ENCODE data around the gene NR1I2. TPM values are rescaled to one million over a fixed set of nuclear protein-coding genes. Genes with fewer than 3 reads are reported as not detected.

NR1I2 gene
- total RNA-seq, 1 experiment from 2014 or later = not detected

GRCh38 chr3:119776304-119776703 is 5.6 kb upstream of the NR1I2 start:
- in situ Hi-C loops (cut with HindIII; ENCODE audit: low sequenced_read_pairs) = no loop called here

DNA sequence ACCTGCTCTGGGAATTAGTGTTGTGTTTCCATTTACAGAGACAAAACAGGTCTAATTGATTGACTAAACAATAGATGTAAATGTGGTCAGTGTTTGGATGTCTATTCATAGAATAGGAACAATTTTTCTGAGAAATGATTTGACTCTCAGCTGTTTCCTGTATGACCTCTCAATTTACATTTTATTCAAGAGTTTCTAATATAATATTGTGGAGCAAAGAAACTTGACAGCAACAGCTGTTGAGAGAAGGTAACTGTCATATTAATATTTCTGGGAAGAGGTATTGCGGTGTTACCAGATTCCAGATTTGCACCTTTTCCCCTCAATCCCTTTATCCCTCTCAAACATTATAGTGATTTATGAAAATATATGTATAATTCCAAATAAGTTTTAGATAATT is 3.7 kb upstream of the NR1I2 start:
- in situ Hi-C loops (cut with HindIII; ENCODE audit: low sequenced_read_pairs) = no loop called here
- no peak for DNase-seq (ENCODE audit: low spot score)

More at GRCh38 chr3:119776304-119776703, 5.6 kb upstream of the NR1I2 start:
- no peak for DNase-seq (ENCODE audit: low spot score)

DNA sequence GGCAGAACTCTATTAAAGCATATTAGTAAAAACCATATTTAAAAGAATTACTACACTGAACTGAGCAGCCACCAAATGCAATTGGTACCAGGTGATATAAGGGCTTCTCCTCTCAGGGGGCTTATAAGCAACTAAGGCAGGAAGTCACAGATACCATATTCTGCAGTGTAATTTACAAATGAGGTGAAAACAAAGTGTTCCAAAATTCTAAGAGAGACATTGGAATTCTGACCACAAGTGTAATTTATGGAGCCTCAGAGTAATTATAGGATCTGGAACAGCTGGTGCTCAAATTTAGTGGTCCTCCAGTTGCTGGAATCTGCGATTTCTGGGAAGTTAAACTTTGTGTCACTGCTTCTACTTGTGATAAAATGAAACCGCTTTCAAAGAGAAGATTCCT is 3.1 kb upstream of the NR1I2 start:
- no peak for DNase-seq (ENCODE audit: low spot score)
- in situ Hi-C loops (cut with HindIII; ENCODE audit: low sequenced_read_pairs) = no loop called here

DNA sequence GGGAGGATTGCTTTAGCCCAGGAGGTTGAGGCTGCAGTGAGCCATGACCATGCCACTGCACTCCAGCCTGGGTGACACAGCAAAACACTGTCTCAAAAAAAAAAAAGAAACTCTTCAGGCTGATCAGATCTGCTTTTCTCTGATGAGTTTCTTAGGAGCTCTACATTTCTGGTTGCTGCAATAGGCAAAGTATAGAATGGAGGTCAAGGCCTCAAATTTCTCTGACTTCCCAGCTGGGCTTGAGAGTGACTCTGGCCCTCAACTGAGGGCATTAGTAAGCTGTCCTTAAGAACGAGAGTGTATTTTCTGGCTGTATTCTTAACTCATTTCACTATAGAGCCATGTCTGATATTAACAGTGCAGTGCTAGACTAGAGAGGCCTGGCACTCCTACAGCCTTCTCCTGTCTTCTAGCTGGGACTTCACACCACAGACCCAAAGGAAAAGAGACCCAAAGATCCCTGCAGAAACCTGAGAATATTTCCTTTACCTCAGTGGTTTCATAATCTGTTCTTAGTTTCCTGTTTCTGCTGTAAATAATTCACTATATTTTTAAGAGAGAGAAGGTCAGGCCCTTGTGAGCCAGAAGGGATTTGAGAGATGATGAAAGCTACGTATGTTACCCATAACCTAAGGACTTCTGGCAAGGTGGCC is 2.0 kb upstream of the NR1I2 start:
- no peak for DNase-seq (ENCODE audit: low spot score)
- in situ Hi-C loops (cut with HindIII; ENCODE audit: low sequenced_read_pairs) = no loop called here

DNA sequence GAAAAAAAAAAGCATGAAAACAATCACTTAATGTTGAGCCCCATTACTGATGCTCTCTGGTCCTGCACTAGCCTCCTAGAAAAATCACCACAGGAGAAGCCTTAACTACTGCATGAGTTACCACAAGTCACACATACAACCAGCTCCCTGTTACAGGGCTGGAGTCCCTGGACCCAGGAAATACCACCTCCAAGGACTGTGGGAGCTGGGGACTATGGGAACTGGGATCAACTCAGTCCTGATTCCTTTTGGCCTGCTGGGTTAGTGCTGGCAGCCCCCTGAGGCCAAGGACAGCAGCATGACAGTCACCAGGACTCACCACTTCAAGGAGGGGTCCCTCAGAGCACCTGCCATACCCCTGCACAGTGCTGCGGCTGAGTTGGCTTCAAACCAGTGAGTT is 559 bp downstream of the NR1I2 start:
- in situ Hi-C loops (cut with HindIII; ENCODE audit: low sequenced_read_pairs) = no loop called here

DNA sequence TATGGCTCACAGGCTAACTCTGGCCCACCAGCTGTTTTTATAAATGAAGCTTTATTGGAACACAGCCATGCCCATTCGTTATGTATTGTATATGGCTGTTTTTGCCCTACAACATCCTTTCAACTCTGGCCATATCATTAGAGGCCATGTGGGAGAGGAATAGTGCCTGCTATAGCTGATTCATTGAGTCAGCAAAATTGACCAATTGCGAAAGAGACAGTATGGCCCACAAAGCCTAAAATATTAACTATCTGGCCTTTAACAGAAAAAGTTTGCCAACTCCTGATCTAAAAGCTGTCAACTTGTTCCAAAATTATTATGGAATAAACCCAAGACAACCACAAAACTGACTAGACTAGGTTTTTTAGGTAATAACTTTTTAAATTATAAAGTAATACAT is 1.4 kb downstream of the NR1I2 start:
- DNase-seq (ENCODE audit: low spot score) = no peak
- in situ Hi-C loops (cut with HindIII; ENCODE audit: low sequenced_read_pairs) = no loop called here

More for the DNA sequence above, 559 bp downstream of the NR1I2 start:
- no peak for DNase-seq (ENCODE audit: low spot score)

GRCh38 chr3:119783883-119784282 is 2.0 kb downstream of the NR1I2 start:
- no peak for DNase-seq (ENCODE audit: low spot score)
- in situ Hi-C loops (cut with HindIII; ENCODE audit: low sequenced_read_pairs) = no loop called here

- no peak for DNase-seq (ENCODE audit: low spot score)
- in situ Hi-C loops (cut with HindIII; ENCODE audit: low sequenced_read_pairs) = no loop called here
Measured at GRCh38 chr3:119786409-119786808, 4.5 kb downstream of the NR1I2 start.

- in situ Hi-C loops (cut with HindIII; ENCODE audit: low sequenced_read_pairs) = no loop called here
- DNase-seq (ENCODE audit: low spot score) = no peak
Measured at GRCh38 chr3:119790369-119790768, 8.5 kb downstream of the NR1I2 start.

DNA sequence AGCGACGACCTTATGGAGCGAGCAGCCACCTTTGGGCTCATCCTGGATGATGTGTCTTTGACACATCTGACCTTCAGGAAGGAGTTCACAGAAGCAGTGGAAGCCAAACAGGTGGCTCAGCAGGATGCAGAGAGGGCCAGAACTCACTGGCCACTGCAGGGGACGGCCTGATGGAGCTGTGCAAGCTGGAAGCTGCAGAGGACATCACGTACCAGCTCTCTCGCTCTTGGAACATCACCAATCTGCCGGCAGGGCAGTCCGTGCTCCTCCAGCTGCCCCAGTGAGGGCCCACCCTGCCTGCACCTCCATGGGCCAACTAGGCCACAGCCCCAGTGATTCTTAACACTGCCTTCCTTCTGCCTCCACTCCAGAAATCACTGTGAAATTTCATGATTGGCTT is 10.4 kb downstream of the NR1I2 start:
- in situ Hi-C loops (cut with HindIII; ENCODE audit: low sequenced_read_pairs) = no loop called here
- no peak for DNase-seq (ENCODE audit: low spot score)

- in situ Hi-C loops (cut with HindIII; ENCODE audit: low sequenced_read_pairs) = no loop called here
- no peak for DNase-seq (ENCODE audit: low spot score)
Measured at GRCh38 chr3:119794401-119794800, 12.5 kb downstream of the NR1I2 start.

DNA sequence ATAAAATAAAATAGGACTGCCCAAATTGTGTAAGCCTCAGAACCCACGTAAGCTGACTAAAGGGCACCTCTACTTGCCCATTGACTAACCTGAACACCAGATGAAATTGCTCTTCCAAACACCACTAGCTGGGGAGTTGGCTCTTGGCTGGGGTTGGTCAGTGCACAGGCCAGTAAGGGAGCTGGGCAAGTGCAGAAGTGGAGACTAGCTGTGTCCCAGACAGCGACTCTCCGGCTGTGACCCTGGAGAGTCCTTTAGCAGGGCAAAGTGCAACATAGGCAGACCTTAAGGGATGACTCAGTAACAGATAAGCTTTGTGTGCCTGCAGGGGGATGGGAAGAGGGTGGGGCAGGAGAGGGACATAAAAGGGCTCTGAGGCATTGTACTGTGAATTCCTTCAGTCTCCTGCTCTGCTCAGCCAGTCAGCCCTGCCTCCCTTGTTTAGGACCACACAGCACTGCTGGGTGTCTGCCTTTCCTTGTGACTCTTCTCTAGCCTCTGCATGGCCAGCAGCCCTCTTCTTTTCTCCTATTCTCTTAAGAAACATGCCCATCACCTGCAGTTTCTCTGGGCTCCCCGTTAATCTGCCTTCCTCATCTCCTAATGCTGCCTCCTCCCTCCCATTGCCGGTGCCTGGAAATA is 13.2 kb downstream of the NR1I2 start:
- in situ Hi-C loops (cut with HindIII; ENCODE audit: low sequenced_read_pairs) = no loop called here

GRCh38 chr3:119795849-119796248 is 13.9 kb downstream of the NR1I2 start:
- in situ Hi-C loops (cut with HindIII; ENCODE audit: low sequenced_read_pairs) = no loop called here
- no peak for DNase-seq (ENCODE audit: low spot score)

More for the DNA sequence above, 13.2 kb downstream of the NR1I2 start:
- DNase-seq (ENCODE audit: low spot score) = no peak

DNA sequence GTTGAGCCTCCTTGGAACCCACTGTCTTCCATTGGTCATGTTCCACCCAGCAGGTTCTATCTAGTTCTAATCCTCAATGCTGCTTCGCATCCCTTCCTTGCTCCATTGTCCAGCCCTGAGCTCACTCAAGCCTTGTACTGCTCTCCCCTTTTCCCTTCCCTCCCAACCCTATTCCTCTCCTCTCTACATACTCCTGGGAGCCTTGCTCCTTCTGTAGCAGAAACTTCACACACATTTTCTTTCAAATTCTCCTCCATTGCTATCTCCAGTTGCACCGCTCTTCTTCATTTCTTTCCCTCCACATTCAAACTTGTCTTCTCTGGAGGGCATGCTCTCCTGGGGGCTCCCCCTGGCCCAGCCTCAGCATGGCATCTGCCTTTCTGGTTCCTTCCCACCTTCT is 14.5 kb downstream of the NR1I2 start:
- in situ Hi-C loops (cut with HindIII; ENCODE audit: low sequenced_read_pairs) = no loop called here
- no peak for DNase-seq (ENCODE audit: low spot score)

GRCh38 chr3:119796785-119797184 is 14.9 kb downstream of the NR1I2 start:
- in situ Hi-C loops (cut with HindIII; ENCODE audit: low sequenced_read_pairs) = no loop called here
- DNase-seq (ENCODE audit: low spot score) = no peak

DNA sequence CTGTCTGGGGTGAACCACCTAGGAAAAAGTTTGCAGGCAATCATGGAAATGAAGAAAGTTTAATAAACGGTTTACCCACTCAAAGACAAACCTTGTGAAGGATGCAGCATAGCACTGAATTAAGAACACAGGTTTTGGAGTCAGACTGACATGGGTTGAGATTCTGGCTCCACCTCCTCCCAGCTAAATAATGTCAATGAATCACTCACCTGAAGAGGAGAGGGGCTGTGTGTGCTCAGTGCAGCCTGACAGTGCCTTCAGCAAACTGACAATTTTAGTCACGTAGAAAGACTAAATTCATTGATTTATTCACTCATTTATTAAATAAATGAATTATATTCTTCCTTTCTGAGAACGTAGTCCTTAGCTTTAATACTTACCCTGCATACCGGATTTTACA is 18.9 kb downstream of the NR1I2 start:
- in situ Hi-C loops (cut with HindIII; ENCODE audit: low sequenced_read_pairs) = no loop called here
- DNase-seq (ENCODE audit: low spot score) = no peak

- DNase-seq (ENCODE audit: low spot score) = no peak
- in situ Hi-C loops (cut with HindIII; ENCODE audit: low sequenced_read_pairs) = no loop called here
Measured at GRCh38 chr3:119808244-119808643, 26.3 kb downstream of the NR1I2 start.

GRCh38 chr3:119808843-119809242 is 26.9 kb downstream of the NR1I2 start:
- no peak for DNase-seq (ENCODE audit: low spot score)
- in situ Hi-C loops (cut with HindIII; ENCODE audit: low sequenced_read_pairs) = no loop called here

DNA sequence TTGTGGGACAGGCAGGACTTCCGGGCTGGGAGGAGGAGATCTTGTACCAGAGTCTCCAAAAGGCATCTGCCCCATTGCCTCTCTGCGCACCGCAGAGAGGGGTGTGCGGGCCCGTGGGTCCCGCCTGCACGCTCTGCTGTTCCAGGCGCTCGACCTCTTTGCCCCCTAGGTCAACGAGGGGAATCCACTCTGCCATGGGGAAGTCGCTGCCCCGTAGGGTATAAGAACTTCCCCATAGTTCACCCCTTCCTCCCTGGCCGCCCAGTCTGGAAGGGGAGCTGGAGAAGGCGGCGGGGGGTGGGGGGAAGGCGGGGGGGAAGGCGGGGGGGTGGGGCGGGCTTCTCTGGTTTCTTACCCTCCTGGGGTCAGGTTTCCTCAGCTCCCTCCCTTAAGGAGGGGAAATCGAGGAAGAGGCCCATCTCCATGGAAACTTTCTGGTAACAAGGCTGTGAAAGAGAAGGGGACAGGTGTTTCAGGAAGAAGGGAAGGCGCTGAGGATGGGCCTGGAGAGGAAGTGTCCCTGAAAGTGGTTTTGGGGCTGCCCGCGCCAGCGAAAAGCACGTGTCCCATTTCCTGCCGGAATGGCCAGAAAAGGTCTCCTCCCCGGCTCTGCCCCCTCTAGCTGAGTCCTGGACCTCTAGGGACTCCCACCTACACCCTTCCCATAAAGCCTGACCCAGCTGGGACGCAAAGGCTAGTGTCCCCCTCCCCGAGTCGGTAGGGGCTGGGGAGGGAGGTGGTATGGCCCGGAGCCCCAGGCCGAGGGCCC is 27.5 kb downstream of the NR1I2 start:
- in situ Hi-C loops (cut with HindIII; ENCODE audit: low sequenced_read_pairs) = no loop called here
- DNase-seq (ENCODE audit: low spot score) = no peak

DNA sequence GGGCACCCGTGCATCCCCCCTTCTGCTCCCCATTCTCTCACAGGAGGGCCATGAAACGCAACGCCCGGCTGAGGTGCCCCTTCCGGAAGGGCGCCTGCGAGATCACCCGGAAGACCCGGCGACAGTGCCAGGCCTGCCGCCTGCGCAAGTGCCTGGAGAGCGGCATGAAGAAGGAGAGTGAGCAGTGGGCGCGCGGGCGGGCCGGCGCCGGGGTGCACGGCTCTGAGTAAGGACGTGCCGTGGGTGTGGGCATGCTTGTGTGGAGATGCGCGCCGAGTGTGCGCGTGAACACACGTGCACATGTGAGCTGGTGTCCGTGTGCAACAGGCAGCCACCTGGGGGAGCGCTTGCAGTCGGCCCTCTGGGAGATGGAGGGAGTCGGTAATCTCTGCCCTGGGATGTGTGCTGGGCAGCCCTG is 28.1 kb downstream of the NR1I2 start:
- in situ Hi-C loops (cut with HindIII; ENCODE audit: low sequenced_read_pairs) = no loop called here
- DNase-seq (ENCODE audit: low spot score) = peak; percentile 28

Measured in G401 (cell line).